NT2/D1 (cell line): ENCODE measurements around the gene FSIP1.

Source experiments
- YY1 ChIP-seq: IDR thresholded peaks from 2 replicates; pipeline ENCODE4 v1.6.1; 2011; ENCODE audit not compliant: insufficient read length, insufficient read depth
- ZNF274 ChIP-seq: IDR thresholded peaks from 2 replicates; pipeline ENCODE4 v1.6.1; 2011; ENCODE audit warnings: mild to moderate bottlenecking, low read depth, low read length

GRCh38 chr15:39788800-39789565 is 6.3 kb upstream of the FSIP1 start:
- TF ChIP-seq ZNF274 (no peak), YY1 (no peak)
